Mesenteric fat pad (tissue), 1 donor: ENCODE measurements around the gene PMEPA1. TPM values are rescaled to one million over a fixed set of nuclear protein-coding genes. Genes with fewer than 3 reads are reported as not detected.
A peak's percentile ranks its signal among the peaks of the same experiment; 100 is the strongest.

ENCODE experiments used
- DNase-seq: peaks from one replicate; pipeline ENCODE4 v3.0.0-alpha.2; 2020; ENCODE audit warnings: low spot score
- long read RNA-seq: library from polyadenylated mRNA; unstranded; transcript quantifications from one replicate; pipeline ENCODE4 v2.0.0, GENCODE V29; 2020
- total RNA-seq: library from RNA; stranded (reverse); fragmentation: NEBNext Ultra II Directional; extraction: Animal tissue kit (Norgen Biotek cat#: 25700); gene quantifications from one replicate; pipeline ENCODE4 v1.2.1, GENCODE V29; 2021
- donor health status: DM: yes; HTN: yes; CAD: no.

The PMEPA1 gene, protein sequence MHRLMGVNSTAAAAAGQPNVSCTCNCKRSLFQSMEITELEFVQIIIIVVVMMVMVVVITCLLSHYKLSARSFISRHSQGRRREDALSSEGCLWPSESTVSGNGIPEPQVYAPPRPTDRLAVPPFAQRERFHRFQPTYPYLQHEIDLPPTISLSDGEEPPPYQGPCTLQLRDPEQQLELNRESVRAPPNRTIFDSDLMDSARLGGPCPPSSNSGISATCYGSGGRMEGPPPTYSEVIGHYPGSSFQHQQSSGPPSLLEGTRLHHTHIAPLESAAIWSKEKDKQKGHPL
- total RNA-seq: 90.0 TPM
- long read RNA-seq, full-length matches to known transcripts: 18 of 68 reads
- long read RNA-seq, partial matches to known transcripts: 8 of 68 reads
- long read RNA-seq, other reads (novel, unspliced or antisense): 42 of 68 reads

- DNase-seq: peak; percentile 96
Observed at GRCh38 chr20:57709823-57710799, at the start of gene PMEPA1. Gene PMEPA1, minus strand, starts transcription at chr20:57710015. Its CDS starts 433 bp downstream, at chr20:57709582.

- DNase-seq: no peak
Observed at GRCh38 chr20:57757767-57758166, 48.0 kb upstream of the PMEPA1 start.

DNA sequence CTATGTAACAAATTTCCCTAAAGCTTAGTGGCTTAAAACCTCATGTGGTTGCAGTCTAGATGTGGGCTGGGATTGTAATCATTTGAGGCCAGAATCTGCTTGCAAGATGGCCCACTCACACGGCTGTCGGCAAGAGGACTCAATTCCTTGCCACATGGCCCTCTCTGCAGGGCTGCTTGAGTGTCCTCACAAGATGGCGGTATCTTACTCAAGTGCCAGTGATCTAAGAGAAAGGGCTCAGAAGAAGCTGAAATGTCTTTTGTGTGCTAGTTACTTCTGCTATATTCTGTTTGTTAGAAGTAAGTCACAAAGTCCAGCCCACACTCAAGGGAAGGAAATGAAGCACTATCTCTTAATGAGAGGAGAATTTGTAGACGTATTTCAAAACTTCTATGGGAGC, 47.1 kb upstream of the PMEPA1 start:
- DNase-seq: peak; percentile 6

DNA sequence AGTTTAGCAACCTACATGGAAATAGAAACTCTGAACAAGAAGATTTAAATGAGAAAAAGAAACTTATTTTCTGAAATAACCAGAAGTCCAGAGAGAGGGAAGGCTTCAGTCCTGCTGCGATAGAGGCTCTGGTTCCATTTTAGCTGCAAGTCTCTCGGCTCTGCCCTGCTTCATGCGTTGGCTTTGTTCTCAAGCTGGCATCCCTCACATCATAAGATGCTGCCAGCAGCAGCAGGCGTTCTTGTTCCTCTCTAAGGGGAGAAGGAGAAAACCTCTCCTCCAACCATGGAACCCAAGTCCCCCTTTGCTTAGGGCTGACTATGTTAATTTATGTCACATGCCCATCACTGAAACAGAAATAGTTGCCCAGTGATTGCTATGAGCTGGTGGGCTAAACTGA, 46.4 kb upstream of the PMEPA1 start:
- peak; percentile 41 for DNase-seq

- peak; percentile 20 for DNase-seq
Observed at GRCh38 chr20:57755609-57756008, 45.8 kb upstream of the PMEPA1 start.

- DNase-seq: no peak
Observed at GRCh38 chr20:57754190-57754589, 44.4 kb upstream of the PMEPA1 start.

DNA sequence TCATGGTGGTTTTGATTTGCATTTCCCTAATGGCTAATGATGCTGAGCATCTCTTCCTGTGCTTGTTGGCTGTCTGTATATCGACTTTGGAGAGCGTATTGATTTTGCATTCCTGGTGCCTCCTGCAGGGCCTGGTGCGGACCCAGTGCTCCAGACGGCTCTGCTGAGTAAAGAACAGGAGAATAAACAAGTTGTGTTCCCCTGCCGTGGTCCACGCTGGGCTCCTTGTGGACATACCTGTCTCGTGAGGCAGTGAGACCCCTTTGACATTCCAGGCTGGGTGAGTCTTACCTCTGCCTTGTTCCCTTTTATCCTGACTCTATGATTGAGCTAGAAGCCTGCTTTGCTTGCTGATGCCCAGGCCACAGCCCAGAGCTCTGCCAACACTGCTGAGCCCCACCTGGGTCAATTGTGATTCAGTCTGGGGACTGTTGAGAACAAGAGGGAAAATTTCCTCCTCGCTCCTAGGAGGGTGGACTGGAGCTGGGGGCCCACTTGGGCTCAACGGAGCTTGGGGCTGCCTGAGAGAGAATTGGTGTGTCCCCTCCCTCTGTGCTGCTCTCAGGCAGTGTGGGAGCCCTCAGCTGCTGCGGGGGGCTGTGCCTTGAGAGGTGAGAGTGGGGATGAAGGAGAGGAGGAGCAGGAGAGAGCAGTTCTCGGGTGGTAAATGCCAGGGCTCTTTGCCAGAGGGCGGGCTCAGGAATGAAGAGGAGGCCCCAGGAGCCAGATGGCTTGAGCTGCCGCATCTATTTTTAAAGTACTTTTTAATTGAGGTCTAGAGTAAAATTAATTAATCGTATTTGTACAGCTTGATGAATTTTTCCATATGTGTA, 43.7 kb upstream of the PMEPA1 start:
- DNase-seq: peak; percentile 67

DNA sequence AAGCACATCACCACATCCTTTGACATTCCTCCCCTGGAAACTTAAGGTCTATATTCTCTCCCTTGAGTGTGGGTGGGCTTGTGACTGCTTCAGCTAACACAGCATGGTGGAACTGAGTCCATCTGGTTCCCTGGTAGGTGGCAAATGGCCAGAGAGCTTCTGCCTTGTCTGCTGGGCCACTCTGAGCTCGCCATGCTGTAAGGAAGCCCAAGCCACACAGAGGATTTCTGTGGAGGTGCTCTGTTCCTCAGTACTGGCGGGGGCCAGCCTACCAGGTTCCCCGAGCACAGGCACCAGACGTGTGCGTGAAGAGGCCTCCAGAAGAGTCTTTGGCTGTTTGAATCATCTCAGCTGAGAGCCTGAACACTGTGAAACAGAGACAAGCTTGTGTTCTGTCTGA, 41.6 kb upstream of the PMEPA1 start:
- DNase-seq: peak; percentile 57

DNA sequence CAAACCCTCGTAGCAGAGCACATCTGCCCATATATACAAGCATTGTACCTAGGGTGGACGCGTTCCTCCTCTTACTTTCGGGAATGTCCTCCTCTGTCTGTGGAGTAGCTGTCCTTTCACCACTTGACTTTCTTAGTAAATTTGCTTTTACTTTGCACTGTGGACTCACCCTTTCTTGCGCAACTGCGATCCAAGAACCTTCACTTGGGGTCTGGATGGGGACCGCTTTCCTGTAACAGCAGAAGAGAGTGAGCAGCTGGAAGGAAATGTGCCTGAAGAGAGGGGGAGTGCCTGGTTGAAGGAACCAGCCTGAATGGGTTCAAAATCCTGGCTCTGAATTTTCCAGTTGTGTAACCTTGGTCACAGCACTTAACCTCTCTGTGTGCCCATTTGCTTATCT, 40.1 kb upstream of the PMEPA1 start:
- DNase-seq: no peak

DNA sequence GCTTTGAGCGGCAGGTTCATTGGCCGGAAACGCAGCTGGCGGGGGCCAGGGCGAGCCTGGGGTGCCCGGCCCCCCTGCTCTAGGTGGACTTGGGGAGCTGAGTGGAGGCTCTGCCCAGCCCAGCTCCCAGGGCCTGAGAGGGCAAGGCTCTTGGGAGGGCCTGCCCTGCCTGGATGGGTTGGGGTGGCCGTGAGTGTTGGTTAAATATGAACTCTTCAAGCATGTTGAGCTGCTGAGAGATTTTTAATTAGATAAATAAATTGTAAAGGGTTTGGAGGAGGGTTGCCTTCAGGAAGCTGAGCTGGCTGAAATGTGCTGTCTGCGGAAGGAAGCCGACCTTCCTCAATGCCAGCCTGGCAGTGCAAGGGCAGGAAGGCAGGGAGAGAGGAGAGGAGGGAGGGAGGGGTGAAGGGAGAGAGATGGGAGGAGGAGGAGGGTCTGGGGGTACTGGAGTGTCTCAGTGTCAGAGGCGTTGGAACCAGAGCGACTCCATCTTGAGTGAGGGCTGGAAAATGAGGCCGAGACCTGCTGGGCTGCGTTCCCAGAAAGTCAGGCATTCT, 39.4 kb upstream of the PMEPA1 start:
- DNase-seq: no peak

DNA sequence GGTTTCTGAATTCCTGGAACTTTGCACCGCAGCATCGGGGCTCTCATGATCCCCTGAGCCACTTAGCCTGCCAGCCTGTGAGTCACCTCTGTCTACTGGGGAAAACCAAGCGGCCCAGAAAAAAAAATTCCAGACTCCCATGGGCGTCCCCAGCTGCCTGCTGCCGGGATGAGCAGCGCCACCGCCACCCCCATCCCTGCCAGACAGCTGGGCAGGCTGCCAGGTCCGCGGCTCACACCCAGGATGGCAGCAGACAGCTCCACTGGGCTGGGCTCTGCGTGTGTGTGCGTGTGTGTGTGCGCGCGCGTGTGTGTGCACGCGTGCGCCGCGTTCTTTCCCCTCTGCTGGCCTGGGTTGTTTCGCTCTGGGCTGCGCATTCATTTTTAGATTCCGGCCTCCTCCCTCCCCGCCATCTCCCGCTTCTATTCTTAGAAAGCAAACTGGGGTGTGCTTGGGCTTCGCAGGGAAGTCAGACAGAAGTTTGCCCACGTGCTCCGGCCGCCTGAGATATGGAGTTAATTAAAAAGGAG, 38.9 kb upstream of the PMEPA1 start:
- DNase-seq: peak; percentile 92

GRCh38 chr20:57747861-57748481, 38.2 kb upstream of the PMEPA1 start:
- DNase-seq: no peak

DNA sequence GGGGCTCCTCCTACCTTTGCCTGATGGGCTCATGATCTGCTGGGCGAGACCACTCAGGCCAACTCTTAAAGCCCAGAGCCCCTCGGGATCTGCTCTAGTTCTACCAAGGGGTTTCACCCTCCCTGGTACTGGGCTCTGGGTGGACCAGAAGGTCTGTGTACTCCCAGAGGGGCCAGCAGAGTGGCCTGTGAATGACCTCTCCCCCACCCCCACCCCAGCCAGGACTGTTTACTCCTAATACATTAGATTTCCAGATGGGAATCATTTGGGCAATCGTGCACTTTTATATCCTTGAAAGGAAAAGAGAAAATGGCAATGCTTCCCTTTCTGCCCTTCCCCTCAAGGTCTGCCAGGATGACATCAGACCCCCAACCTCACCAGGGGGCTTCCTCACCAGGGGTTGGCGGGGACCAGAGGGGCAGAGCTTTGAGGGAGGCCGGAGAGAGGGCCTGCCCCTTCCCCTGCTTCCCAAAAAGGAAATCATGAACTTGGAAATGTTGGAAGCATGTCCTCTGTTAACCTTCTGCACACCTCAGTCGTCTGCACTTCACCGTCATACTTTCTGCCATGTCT, 37.1 kb upstream of the PMEPA1 start:
- DNase-seq: no peak

GRCh38 chr20:57746201-57746600, 36.4 kb upstream of the PMEPA1 start:
- DNase-seq: no peak

GRCh38 chr20:57744206-57744605, 34.4 kb upstream of the PMEPA1 start:
- DNase-seq: no peak

DNA sequence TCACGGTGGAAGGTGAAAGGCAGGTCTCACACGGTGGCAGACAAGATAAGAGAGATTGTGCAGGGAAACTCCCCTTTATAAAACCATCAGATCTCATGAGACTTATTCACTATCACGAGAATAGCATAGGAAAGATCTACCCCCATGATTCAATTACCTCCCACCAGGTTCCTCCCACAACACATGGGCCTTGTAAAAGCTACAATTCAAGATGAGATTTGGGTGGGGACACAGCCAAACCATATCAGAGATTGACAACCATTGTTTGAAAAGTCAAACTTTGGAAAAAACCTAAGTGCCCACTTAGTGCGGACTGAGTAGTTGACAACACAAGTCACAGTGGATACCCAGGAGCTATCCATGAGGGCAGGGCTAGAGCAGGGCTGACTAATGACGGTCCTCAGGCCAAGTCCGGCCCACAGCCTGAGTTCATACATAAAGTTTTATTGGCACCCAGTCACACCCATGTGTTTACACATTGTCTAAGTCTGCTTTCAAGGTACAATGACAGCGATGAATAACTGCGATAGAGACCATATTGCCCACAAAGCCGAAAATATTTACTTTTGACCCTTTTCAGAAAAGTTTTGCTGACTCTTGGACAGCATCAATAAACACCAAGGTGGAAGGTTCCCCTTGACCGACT, 33.8 kb upstream of the PMEPA1 start:
- DNase-seq: no peak

- DNase-seq: no peak
Observed at GRCh38 chr20:57742507-57743181, 32.8 kb upstream of the PMEPA1 start.

DNA sequence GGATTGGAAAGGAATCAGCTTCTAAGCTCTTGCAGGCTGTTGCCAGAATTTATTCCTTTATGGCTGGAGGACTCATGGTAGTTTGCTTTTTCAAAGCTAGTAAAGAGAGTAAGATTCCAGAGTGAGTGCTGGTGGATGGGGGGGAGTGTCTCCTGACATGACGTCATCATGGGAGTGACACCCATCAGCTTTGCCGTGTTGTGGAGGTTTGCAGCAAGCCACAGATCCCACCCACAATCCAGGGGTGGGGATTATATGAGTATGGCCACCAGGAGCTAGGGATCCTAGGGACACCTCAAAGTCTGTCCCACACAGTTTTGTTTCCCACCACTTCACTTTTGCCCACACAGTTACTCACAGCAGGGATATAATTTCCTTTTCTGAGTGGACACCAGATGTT, 28.7 kb upstream of the PMEPA1 start:
- no peak for DNase-seq

- DNase-seq: no peak
Observed at GRCh38 chr20:57738053-57738452, 28.2 kb upstream of the PMEPA1 start.
